Measurements from ENCODE around the gene COPS8.

Gene COPS8

GRCh38 chr2:237130562-237131421 is 45.1 kb downstream of the COPS8 start:
- DNase-seq (ENCODE audit: low read depth) = no peak

GRCh38 chr2:237131749-237132533 is 46.3 kb downstream of the COPS8 start:
- DNase-seq (ENCODE audit: low read depth) = no peak

DNA sequence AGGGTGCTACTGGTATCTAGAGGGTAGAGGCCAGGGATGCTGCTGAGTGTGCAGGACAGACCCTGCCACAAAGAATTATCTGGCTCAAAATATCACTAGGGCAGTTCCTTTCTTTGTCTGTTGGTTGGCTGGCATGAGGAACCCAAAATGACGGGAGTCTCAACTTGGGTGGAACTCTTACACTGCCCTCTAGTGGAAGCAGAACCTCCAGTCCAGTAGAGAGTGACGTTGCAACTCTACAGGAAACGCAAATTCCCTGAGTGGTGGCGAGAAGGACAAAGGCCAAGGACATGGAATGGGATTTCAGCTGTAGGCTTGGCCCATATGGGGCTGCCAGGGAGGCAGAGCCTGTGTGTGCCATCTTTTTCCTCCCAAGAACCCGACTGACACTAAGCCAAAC is 47.1 kb downstream of the COPS8 start:
- no peak for DNase-seq (ENCODE audit: low read depth)

GRCh38 chr2:237134321-237135230 is 48.9 kb downstream of the COPS8 start:
- DNase-seq (ENCODE audit: low read depth) = no peak

DNA sequence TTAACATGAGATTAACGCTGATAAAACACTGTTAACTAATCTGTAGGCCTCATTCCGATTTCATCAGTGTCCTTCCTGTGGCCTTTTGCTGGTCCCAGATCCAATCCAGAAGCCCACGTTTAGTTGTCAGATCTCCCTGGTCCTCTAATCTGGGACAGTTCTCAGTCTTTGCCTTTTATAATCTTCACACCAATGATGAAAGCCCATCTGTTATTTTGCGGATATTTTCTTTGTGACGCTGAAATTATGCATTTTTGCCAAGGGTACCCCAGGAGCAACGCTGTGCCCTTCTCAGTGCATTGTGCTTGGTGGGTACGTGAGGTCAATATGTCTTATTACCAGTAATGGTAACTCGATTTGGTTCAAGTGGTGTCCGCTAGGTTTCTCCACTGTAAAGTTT is 51.1 kb downstream of the COPS8 start:
- DNase-seq (ENCODE audit: low read depth) = no peak

- DNase-seq (ENCODE audit: low read depth) = no peak
Observed at GRCh38 chr2:237137626-237138323, 52.1 kb downstream of the COPS8 start.

- DNase-seq (ENCODE audit: low read depth) = no peak
Observed at GRCh38 chr2:237139123-237139675, 53.5 kb downstream of the COPS8 start.

DNA sequence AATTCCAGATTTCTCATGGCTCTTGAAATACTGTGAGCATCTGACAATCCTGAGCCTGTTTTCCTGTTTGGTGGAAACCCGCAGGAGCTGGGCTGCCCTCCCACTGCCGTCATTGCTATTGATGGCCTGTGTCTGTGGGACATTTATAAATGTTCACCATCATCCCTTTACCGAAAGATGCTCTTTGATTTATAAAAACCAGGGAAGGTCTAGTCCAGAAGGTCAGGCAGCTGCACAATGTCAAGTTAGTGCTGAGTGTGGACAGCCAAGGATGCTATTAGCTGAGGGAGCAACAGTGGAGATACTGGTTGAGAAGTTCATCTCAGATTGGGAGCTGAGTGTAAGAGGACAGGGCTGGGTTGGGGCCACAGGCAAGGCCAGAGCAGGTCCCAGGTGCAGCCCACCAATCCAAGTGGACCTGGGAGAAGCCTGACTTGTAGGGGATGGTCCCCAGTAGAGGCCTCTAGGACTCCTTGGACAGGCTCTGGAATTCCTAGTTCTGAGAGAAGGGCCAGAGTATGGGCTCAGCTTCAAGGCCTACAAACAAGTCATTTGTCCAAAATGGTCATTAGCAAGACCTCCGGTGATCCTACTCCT is 55.1 kb downstream of the COPS8 start:
- DNase-seq (ENCODE audit: low read depth) = no peak

DNA sequence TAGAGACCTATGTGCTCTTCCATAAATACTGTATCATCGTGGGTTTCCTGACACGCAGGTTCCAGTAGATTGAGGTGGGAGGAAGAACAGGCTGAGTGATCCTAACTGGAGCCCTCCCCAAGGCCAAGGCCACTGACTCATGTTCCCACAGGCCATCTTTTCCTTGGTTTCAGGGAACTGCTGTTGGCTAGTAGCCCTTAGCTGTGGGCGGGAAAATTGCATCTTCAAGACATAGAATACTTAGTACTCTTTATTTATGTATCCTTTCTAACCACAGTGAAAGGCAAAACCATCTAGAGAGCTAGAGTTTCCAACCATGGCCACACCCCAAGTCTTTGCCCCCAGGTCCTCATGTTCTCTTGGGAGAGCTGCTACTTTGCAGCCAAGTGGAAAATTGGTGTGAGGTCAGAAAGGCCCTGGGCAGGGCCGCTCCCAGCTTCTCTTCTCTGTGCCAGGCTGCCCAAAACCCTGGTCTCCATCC is 55.9 kb downstream of the COPS8 start:
- DNase-seq (ENCODE audit: low read depth) = no peak

DNA sequence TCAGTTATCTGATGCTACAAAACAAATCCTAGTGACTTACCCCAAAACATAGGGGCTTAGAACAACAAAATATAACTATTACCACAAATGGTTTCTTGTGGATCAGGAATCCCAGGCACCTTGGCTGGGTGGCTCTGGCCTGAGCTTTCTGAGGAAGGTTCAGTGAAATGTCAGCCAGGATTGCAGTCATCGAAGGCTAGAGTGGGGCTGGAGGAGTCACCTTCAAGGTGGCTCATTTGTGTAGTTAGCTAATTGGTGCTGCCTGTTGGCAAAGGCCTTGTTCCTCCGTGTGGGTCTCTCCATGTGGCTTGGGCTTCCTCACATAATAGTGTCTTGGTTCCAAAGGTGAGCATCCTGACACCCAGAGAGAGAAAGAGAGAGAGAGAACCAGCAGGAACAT is 57.4 kb downstream of the COPS8 start:
- no peak for DNase-seq (ENCODE audit: low read depth)

DNA sequence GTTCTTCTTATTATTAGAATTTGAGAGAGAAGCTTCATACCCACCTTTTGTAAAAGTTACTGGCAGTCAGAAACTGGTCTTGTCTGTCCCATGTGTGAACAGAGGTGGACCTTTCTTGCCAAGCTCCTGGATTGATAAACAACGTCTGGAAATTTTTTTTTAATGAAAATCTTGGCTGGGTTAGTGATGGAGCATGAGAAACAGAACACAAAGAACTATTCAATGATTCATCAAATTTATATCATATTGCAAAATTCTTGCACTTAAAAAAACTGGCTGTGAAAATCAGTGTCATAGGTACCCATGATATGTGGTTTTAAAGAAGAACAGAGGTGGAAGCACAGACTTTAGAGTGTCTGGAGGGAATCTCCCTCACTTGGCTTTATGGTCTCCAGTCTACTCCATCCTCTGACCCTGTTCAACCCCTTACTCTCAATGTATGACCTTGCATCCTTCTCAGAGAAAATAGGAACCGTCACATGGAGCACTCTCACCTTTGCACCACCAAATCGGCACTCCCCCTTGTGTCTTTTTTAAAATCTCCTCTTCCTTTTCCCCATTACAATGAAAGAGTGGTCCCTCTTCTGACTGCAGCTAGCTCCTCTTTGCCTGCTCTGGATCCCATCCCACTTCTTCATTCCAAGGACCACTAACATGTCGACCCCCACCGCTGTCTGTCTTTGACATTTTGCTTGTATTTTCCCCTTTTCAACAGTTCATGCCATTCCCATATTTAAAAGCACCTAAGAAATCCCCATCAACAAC is 58.2 kb downstream of the COPS8 start:
- DNase-seq (ENCODE audit: low read depth) = no peak

DNA sequence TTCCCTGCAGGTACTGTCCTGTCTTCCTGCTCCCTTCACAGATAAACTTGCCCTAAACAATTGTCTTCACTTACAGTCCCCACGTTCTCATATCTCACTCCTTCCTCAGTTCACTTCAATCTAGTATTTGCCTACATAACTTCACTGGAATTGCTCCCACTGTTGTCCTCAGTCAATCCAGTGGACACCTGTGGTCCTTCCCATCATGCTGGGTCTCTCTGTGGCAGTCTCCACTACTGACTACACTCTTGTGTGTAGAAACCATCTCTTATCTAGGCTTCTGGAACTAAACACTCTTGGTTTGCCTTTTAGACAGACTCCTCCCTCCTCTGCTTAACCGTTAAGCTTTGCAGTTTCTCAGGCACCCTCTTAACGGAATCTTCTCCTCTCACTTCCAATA is 58.8 kb downstream of the COPS8 start:
- DNase-seq (ENCODE audit: low read depth) = no peak

DNA sequence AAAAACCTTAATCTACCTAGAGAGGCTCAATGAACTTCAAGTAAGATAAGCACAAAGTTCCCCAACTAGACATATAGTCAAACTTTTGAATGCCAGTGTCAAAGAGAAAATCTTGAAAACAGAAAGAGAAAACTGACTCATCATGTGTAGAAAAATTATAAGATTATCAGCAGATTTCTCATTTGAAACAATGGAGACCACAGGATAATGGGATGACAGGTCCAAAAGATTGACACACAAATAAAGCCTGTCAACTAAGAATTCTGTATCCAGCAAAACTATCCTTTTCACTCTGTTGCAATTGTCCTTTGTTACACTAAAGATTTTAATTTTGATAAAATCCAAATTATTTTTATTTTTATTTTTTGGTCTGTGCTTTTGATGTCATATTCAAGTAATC is 61.6 kb downstream of the COPS8 start:
- DNase-seq (ENCODE audit: low read depth) = no peak

DNA sequence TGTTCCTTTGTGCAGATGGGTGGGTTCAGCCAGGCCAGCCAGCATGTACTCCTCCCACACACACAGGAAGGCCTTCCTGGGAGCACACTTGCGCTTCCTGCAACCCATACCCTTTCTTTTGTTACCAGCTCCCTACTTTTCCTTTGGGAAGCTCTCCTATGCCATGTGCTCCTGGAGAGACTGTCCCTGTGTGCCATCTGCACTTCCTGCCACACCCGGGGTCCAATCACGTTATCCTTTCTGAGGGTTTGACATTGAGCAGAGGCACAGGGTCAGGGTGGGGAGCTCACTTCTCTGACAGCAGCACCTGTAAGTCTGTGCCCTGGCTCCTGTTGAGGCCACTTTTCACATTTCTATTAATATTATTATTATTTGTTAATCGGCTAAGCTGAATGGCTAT is 62.9 kb downstream of the COPS8 start:
- no peak for DNase-seq (ENCODE audit: low read depth)

GRCh38 chr2:237149425-237149824 is 63.7 kb downstream of the COPS8 start:
- DNase-seq (ENCODE audit: low read depth) = no peak

Data from activated T-helper 1 cell treated with Interleukin-2 at 50 U/mL for 16 hours (primary cell).